Gastroesophageal sphincter (tissue), 3 donors: Measurements from ENCODE around the gene BANP.

Experiments used
- POLR2AphosphoS5 ChIP-seq: sonication (generic); formaldehyde crosslinking; IDR thresholded peaks from one replicate; pipeline ENCODE4 v1.6.1; 2017; ENCODE audit warnings: antibody characterized with exemption
- TF ChIP-seq, protein P1 (sequence below), 4 experiments: fragments of 200-600 bp in 2 of 4; fragments of 450-650 bp in 2 of 4; sonication (generic) in 1 of 4; IDR thresholded peaks; one replicate each; pipeline ENCODE4 v1.5.1; 2017 to 2019; ENCODE audit warnings: antibody characterized with exemption in 4 of 4, mild to moderate bottlenecking in 2 of 4, moderate library complexity in 2 of 4

DNA sequence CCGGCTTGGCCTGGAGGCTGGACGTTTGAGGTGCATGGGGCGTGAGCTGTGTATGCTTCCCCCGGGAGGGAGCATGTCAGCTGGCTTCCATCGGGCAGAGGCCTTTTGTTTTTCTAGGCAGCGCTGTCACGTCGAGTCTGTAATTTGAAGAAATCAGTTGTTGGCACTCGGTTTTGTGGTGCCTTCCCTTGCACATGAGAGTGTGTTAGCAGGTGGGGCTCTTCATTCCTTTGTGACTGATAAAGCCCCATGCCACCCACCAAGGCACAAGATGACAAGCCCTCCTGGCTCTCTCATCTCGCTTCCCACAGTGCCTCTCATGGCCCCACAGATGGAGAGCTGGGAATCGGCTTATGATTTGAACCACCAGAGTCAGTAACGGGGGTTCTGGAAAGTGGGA, 72.1 kb downstream of the BANP start:
- no peak for TF ChIP-seq POLR2AphosphoS5
- TF ChIP-seq, protein P1, sequence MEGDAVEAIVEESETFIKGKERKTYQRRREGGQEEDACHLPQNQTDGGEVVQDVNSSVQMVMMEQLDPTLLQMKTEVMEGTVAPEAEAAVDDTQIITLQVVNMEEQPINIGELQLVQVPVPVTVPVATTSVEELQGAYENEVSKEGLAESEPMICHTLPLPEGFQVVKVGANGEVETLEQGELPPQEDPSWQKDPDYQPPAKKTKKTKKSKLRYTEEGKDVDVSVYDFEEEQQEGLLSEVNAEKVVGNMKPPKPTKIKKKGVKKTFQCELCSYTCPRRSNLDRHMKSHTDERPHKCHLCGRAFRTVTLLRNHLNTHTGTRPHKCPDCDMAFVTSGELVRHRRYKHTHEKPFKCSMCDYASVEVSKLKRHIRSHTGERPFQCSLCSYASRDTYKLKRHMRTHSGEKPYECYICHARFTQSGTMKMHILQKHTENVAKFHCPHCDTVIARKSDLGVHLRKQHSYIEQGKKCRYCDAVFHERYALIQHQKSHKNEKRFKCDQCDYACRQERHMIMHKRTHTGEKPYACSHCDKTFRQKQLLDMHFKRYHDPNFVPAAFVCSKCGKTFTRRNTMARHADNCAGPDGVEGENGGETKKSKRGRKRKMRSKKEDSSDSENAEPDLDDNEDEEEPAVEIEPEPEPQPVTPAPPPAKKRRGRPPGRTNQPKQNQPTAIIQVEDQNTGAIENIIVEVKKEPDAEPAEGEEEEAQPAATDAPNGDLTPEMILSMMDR (IDR thresholded peaks at IDR 0.05), result no peak
